Smooth muscle cell of the brain vasculature (primary cell): ENCODE results near the gene SCP2.

Experiments used
- DNase-seq: peaks from one replicate; pipeline ENCODE4 v3.0.0-alpha.2; 2012; ENCODE audit warnings: low read depth, low spot score

Gene SCP2

GRCh38 chr1:52927212-52928014, at the start of gene SCP2:
Gene SCP2 (plus strand): TSS chr1:52927276. CDS start chr1:52927397, 121 bp downstream.
- peak; percentile 29 for DNase-seq

GRCh38 chr1:52877554-52877953, 49.5 kb upstream of the SCP2 start:
- DNase-seq = no peak

GRCh38 chr1:52880206-52880605, 46.9 kb upstream of the SCP2 start:
- DNase-seq = no peak

- no peak for DNase-seq
Measured at GRCh38 chr1:52887483-52887882, 39.6 kb upstream of the SCP2 start.

GRCh38 chr1:52892424-52893215, 34.5 kb upstream of the SCP2 start:
- DNase-seq = no peak

GRCh38 chr1:52899445-52899894, 27.6 kb upstream of the SCP2 start:
- no peak for DNase-seq

GRCh38 chr1:52900402-52900801, 26.7 kb upstream of the SCP2 start:
- DNase-seq = no peak

GRCh38 chr1:52901384-52901783, 25.7 kb upstream of the SCP2 start:
- DNase-seq = no peak

GRCh38 chr1:52904208-52904926, 22.7 kb upstream of the SCP2 start:
- DNase-seq = no peak

- no peak for DNase-seq
Measured at GRCh38 chr1:52904927-52905698, 22.0 kb upstream of the SCP2 start.

GRCh38 chr1:52906135-52906603, 20.9 kb upstream of the SCP2 start:
- no peak for DNase-seq

GRCh38 chr1:52907068-52907811, 19.8 kb upstream of the SCP2 start:
- DNase-seq = no peak

- DNase-seq = no peak
Measured at GRCh38 chr1:52907812-52908153, 19.3 kb upstream of the SCP2 start.

GRCh38 chr1:52911541-52911940, 15.5 kb upstream of the SCP2 start:
- DNase-seq = no peak

GRCh38 chr1:52913014-52913413, 14.1 kb upstream of the SCP2 start:
- no peak for DNase-seq

GRCh38 chr1:52913537-52913936, 13.5 kb upstream of the SCP2 start:
- DNase-seq = no peak

- DNase-seq = no peak
Measured at GRCh38 chr1:52914463-52914862, 12.6 kb upstream of the SCP2 start.

GRCh38 chr1:52915211-52915854, 11.7 kb upstream of the SCP2 start:
- DNase-seq = no peak

GRCh38 chr1:52915855-52916220, 11.2 kb upstream of the SCP2 start:
- no peak for DNase-seq
